GM19043 (cell line): ENCODE data around the gene C1orf146.
"Not testable (repeated sequence)": the region's sequence is repeated elsewhere in the genome, so short reads cannot be mapped to it uniquely, and the experiment has no call there.

ENCODE experiments used
- ATAC-seq: cut with Tn5 transposase; IDR thresholded peaks from one replicate; pipeline ENCODE4 v1.9.1; 2021; ENCODE audit warnings: low read depth; ENCODE audit not compliant: unreplicated experiment

C1orf146 gene, protein sequence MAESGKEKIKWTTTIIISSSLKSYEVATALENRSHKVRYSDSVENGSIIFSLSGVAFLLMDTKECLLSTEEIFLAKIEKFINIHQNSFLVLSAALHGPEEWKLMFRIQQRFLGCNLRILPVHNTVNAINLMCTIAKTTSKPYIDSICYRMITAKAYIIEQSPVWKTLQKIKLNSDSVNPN

DNA sequence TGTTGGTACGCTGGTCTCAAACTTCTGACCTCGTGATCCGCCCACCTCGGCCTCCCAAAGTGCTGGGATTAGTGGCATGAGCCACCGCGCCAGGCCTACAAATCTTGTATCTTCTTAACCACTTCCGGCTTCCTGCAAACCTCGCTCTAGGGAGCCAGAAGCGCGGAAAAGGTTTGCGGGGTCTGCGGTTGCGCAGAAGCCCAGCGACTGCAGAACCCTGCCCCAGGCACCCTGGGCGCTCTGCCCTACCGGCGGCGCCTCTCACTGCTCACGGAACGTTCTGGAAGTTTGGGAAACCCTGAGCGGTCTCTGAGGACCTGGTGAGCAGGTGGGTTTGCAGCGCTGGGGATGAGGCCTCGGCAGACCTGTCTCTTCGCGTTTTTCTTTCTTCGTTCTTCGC, at the start of gene C1orf146:
Gene C1orf146, plus strand, starts transcription at position 195 of the 400 bp plus-strand sequence. CDS start 13,506 bp downstream, outside the sequence.
- no peak for ATAC-seq

DNA sequence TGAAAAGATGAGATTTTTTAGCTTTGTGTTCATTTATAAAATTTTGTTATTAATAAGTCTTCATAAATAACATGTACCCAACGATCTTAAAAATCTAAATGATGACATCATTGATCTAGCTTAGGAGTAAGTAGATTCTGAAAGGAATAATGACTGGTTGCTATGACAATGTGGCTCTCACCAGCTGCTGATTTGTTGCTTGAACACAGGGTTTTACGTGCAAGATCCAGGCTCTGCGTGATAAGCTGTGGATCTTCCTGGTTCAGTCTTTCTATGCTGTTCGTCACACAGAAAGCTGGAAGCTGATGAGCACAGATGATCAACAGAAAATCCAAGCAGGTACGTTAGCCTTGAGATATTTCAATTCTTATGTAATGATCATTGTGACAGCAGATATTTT, 49.1 kb upstream of the C1orf146 start:
- no peak for ATAC-seq

DNA sequence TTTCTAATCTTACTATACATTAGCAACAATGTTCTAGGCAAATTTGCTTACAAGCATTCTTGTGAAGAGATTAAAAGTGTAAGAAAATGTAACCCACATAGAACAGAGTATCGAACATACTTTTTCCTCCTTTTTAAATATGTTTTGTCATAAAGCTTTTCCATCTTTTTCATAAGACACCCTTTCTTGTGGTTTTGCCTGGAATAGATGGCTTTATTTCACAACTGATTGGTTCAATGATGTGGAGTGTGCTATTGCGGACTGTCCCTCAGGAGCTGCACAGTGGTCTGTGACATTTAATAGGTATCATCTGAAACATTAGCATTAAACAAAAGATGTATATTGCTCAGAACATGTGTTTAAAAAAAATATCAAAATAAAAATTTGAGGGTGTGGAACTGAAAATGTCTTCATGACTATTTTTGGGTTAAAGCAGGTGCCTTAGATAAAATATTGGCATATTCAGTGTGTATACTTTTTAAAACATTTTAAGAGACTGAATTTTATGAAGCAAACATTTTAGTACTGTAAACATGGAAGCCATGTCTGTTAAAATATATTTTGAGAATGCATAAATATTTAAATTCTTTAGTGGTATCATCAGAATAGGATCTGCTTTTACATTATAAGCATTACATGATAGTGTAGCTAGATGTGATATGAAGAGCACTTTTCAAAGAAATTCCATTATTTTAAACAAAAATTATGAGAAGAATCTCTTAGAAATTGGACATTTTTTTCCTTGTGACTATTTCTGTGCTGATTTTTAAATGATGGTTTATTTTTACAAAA, 48.3 kb upstream of the C1orf146 start:
- ATAC-seq = no peak

DNA sequence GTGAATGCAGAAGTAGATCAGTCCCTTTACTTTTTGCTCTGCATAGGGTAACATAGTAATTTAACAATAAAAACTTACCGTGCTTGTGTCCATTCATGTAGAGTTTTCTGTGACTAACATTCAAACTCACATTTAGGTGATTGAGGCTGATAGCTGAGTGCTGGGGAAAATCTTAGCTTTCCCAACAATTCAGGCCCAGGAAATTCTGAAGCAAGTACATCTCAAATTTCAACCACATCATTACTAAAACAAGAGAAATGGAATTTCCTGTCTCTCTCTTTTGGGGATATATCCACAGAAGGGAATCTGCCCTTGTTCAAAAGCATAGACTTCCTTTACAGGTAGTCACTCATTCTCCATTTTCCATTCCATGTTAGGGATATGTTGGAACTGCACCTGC, 33.1 kb upstream of the C1orf146 start:
- no peak for ATAC-seq

DNA sequence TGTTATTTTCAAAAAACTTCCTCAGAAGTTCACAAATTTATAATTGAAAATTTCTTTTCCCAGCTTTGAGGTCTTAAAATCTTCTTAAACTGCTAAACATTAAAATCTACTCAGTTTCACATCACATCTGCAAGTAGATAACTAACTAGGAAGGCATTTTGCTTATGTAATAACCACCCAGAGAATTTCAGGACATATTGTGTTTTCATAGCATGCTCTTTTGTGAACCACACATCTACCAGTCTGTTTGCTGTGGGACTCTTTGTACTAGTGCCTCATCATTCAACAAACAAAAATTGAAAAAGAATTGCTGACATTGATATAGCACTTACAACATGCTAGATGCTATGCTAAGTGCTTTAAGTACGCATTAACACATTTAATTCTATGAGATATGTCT, 31.6 kb upstream of the C1orf146 start:
- no peak for ATAC-seq

DNA sequence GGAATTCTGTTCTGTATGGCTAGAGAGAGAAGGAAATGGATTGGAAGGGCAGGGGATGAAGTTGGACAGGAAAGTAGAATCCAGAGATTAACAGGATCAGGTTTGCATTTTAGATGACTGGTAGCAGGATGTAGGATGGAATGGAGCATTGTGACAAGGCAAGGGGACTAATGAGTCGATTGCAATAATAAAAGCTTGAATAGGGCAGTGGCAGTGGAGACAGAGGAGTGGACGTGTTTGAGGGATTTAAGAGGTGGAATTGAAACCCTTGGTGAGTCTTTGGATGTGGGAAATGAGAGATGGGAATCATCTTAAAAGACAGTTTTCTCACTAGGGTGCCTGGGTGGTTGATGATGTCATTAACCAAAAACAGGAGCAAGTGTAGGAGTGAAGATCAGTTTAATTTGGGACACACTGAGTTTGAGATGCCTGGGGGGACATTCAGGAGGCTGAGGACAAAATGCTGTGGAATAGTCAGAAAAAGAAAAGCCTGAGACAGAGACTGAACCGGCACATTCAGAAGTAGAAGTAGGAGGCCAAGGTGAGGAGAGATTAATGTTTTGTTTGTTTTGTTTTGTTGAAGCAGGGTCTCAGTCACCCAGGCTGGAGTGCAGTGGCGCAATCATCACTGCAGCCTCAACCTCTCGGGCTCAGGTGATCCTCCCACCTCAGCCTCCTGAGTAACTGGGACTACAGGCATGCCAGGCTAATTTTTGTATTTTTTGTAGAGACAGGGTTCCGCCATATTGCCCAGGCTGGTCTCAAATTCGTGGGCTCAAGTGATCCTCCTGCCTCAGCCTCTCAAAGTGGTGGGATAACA, 29.1 kb upstream of the C1orf146 start:
- no peak for ATAC-seq

DNA sequence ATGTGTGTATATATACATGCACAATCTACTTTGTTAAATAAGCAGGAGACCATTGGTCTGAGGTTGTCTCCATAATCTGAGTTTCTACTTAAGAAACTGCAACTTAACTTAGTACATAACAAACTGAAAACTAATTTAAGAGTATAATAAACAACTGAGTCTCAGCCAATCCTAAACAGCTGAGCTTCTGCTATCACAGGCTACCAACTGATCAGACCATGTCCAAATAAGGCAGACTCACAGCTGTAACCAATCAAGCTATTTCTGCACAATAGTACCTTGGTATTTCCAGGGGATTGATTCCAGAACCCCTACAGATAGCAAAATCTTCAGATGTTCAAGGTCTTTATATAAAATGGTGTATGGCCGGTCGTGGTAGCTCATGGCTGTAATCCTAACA, 26.0 kb upstream of the C1orf146 start:
- ATAC-seq = no peak

DNA sequence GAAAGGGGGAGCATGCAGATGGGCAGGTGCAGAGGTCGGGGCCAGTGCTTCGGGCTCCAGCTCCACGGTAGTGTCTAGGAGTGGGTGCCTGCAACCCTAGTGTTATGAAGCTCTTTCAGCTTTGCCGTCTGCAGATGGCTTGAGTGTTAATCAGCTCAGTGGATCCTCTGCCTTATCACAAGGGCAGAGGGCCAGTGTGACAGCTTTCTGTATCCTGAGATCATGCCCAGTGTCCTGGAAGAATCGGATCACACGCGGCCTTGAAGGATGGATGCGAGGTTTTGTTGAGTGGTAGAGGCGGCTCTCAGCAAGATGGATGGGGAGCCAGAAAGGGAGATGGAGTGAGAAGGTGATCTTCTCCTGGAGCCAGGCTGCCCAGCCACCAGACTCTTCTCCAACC, 25.5 kb upstream of the C1orf146 start:
- ATAC-seq = no peak

DNA sequence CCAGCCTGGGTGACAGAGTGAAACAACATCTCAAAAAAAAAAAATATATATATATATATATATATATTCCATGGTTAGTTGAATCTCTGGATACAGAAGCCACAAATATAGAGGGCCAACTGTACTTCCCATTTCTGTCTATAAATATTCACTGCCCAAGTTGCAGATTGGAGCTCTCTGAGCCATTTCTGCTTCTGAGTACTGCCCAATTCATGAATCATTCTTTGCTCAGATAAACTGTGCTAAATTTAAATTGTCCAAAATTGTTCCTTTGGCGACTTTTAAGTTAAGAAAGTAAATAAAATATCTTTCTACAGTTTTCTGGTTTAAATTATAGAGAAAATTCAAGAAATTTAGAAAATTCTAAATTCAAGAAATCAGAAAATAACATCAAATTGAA, 23.2 kb upstream of the C1orf146 start:
- no peak for ATAC-seq

DNA sequence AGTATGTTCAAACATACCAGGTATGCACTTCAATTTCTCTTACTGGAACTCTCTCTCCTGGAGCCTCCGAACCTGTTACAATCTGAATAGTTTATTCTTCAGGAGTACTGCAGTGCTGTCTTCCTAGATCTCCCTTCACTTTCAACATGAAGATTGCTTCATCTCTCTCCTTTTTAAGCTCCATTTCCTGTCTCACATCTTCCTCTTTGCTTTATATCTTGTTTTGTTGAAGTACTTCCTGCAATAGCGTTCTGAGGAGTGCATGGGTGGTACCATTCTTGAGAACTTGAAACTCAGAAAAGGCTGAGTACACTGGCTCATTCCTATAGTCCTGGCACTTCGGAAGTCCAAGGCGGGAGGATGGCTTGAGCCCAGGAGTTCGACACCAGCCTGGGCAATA, 15.7 kb upstream of the C1orf146 start:
- ATAC-seq = no peak

DNA sequence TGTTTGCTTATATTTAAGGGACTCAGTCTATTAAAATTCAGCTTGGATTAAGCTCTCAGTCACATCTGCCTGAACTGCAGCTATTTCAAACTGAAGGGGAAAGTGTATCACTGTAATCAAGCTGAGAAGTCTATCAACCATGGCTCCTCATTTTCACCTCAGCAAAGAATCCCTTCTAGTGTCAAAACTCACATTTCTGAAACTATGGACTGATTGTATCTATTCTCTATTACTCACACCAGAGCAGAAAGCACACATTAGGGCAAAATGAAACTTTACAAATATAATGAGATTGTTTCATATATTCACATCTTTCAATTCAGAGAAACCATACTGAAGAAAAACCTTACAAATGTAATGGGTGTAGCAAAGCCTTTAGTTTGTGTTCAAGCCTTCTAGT, 14.6 kb upstream of the C1orf146 start:
- no peak for ATAC-seq

DNA sequence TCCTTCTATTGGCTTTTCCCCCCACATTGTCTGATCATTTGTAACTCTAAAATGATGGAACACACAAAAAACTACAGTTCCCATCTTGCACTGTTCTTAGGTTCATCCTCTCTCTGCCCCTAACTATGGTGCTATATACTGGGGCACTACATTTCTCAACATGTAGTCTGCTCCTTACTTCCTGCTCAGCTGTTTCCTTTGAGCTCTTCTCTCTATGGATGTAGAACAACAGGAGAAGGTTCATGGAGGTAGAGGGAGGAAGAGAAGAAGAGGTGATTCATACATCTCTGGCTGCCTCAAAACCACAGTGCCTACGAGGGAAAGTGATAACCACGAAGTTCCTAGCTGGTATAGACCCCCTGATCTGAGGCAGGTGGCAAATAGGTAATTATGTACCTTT, 7.0 kb upstream of the C1orf146 start:
- no peak for ATAC-seq

DNA sequence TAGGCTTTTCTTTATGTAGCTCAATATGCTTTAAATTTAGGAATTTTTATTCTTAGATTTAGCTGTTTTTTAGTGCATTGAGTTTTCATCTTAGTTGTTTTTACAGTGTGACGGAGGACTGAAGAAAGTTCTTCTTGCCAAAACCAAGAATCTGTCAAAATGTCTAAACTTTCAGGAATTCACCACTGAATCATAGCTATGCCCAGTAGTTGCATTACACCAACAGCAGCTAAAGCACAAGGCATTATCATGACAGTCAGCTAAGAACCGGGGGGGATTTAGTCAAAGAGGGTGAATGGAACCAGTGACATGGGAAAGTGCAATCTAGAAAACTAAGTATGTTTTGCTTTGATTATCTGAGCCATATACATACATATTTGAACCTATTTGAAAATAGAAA, 6.5 kb upstream of the C1orf146 start:
- no peak for ATAC-seq

DNA sequence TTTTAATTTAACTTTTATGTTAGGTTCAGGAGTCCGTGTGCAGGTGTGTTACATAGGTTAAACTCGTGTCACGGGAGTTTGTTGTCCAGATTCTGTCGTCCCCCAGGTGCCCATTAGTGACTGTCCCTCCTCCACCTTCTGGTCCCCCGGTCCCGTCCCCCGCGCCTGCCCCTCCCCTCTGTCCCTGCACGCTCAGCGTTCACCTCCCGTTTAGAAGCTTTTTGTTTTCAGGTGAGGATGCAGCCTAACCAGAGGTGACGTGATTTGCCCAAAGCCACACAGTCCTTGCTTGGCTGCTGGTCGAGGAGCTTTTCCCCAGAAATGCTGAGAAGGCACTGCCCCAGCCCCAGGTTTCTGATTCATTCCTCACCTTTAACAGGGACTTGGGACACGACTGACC, 844 bp downstream of the C1orf146 start:
- no peak for ATAC-seq

DNA sequence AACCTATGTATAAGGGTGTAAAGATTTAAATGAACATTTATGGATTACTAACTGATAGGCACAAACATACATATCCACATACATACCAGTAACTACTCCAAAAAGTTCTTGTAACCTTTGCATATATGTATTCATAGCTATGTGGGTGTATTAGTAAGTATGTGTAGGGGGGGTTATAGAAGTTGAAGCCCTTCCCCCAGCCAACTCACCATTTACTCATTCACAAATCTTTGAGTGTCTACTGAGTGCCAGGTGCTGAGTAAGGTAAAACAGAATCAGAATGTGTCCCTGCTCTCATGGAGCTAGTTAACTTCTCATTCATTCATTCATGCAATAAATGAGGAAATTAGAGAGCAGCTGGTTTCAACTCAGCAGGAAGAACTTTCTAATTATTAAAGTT, 1.3 kb downstream of the C1orf146 start:
- no peak for ATAC-seq

DNA sequence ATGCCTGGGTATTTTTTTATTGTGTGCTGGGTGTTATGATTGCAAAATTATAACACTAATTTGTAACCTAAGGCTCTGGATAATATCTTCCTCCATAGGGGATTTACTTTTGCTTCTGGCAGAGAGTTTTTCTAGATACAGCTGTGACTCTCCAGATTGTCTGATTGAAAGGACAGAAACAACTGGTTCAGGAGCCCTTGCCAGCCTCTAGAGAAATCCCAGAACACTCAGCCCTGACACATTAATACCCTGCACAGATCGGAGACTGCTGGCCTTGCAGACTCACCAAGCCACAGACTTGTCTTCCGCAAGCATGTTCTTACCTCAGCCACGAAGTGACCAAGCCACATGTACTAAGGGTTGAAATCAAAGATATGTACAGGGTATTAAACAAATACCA, 10.7 kb downstream of the C1orf146 start:
- ATAC-seq = no peak

DNA sequence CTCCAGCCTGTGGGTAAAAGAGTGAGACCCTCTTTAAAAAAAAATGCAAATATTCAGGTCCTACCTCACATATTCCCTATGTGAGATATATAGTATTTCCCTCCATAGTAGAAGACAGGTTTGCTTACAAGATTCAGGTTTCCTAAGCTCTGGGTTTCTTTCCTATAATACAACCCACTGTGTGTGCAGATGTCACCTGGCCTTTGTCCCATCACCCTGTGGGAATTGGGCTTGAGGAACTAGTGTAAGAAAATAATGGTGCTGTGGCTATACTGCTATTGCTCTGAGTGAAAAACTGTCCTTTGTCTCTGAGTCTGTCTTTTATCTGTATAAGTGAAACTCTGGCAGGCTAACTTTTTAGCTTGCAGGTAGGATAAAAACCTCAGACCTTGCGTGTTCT, 13.0 kb downstream of the C1orf146 start:
- ATAC-seq = no peak

DNA sequence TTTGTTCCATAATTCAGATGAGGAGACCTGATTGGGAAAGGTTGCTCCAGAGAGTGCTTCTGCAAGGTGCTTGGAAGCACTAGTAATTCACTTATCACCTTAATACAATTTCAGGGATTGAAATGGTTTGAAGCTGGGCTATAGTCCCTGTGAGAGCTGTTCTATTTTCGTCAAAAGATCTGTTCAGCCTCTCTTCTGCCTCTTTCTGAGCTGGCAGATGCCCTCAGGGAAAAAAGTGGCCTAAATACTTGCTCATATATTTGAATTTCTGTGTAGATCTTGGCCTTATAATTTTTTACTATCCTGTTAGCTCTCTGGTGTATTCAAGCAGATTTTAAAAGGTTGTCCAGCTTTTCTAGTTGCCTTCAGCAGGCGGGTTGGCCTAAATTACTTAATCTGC, 22.3 kb downstream of the C1orf146 start:
- no peak for ATAC-seq

DNA sequence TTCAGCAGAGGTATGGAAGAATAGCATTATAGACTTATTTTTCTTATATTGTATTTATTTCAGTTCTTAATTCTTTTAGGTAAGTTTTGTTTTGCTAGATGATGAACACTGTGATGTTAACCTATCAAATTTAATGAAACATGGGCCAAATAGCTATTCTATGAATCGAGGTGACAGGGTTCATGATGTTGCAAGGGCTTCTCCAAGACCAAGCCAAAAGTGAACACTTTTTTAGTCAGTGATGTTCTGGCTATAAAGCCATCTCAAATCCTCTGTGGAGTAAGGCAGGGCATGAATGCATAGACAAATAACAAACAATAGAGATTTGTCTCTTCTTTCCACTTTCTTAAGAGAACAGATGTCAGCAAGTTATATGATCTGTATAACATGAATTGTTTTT, 26.7 kb downstream of the C1orf146 start:
- ATAC-seq = no peak

DNA sequence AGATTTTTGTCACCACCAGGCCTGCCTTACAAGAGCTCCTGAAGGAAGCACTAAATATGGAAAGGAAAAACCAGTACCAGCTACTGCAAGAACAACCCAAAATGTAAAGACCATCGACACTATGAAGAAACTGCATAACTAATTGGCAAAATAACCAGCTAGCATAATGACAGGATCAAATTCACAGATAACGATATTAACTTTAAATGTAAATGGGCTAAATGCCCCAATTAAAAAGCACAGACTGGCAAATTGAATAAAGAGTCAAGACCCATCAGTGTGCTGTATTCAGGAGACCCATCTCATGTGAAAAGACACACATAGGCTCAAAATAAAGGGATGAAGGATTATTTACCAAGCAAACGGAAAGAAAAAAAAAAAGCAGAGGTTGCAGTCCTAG, 37.0 kb downstream of the C1orf146 start:
- ATAC-seq = not testable (repeated sequence)

DNA sequence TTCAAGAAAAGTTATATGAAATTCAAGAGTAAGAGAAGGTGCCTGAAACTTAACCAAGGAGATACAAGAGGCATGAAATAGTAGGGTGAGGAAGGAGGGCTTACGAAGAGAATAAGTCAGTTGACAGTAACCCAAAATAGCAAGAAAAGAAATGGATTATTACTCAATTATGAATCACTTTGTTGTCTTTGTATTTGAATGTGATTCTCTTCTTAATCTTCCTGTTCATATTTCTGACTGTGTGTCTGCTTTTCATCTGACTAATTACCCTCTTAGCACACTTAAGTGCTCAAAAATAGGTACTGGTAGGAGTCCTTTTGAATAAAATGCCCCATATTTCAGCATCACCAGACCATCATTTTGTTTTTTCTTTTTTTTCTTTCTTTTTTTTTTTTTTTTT, 41.6 kb downstream of the C1orf146 start:
- ATAC-seq = no peak

DNA sequence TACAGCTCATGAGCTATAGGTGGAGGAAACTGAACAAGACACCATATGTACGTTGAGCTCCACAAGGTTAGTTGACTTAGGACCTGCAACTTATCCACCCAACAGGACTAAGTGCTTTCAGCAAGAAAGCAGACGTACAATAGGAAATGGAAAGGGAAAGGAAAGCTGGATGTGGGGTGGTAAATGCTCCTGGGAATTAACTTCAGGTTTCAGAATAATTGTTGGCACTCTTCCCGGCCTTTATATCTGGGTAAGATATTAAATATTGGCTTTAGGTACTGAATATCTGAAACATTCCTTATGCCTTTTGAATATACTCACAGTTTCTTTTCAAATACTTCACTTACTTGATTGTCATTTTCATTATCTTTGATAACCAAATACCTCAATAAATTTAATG, 44.8 kb downstream of the C1orf146 start:
- no peak for ATAC-seq
